ENCODE data around the gene PCDH9. TPM values are rescaled to one million over a fixed set of nuclear protein-coding genes. Genes with fewer than 3 reads are reported as not detected.

PCDH9 gene
- total RNA-seq, 1 donor from 2014 or later: 1.7 TPM

DNA sequence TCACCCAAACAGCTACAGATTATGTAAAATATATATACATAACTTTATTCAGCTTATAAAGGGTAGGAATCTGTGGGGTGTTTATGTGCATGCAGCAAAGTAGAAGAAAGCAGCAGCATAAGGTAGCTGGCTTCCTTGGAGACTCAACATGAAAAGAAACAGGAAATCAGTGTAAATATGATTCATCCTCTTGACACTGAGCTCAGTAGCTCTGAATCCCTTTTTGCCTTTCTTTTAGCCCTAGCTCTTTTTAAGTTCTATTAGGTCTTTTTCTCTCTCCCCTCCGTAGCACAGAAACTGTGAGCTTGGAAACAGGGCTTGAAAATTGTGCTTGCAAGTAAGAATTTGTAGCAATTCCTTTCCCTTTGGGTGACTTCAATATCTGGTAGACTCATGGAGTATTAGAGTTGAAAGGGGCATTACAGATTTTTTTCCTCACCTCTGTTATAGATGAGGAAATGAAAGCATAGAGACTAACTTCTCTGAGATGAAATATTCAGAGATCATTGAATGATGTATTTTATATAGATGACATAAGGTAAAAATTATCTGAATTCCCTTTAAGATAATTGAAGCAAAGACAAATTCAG lies 314.4 kb downstream of the PCDH9 start:
- Mint-ChIP-seq H3K36me3 (ENCODE audit: insufficient read depth) (no peaks in the 10 kb centered on the region), H3K9me3 (ENCODE audit: low read depth) (peaks cover 6% of the 10 kb centered on the region), H3K27ac (no peak overlapping the region), H3K4me3 (ENCODE audit: low read depth) (no peak overlapping the region), H3K4me1 (ENCODE audit: low read depth) (no peaks in the 10 kb centered on the region), H3K27me3 (no peaks in the 10 kb centered on the region)
- no peak for DNase-seq (ENCODE audit: low spot score, unreplicated experiment)
- no peak for TF ChIP-seq CTCF (IDR thresholded peaks at IDR 0.05; ENCODE audit: unreplicated experiment)

DNA sequence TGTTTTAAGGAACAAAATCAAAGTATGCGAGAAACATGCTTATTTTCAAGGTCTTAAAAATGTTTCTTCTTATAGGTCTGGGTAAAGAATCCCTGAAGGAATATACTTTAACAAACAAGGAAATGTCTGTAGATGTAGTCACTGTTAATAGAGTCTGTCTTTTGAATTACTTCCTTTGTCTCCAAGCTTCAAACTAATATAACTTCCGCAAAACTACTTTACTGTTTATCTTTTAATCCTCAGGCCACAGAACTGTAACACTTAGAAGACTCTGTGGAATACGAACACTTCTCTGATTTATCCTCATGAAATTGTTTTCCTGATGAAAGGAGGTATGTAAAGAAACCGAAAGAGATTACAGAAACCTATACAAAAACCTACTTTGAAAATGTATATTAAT lies 316.0 kb downstream of the PCDH9 start:
- Mint-ChIP-seq H3K4me3 (ENCODE audit: low read depth) (no peak overlapping the region), H3K27ac (no peak overlapping the region), H3K36me3 (ENCODE audit: insufficient read depth) (no peaks in the 10 kb centered on the region), H3K9me3 (ENCODE audit: low read depth) (peaks cover 7% of the 10 kb centered on the region), H3K4me1 (ENCODE audit: low read depth) (no peaks in the 10 kb centered on the region), H3K27me3 (no peaks in the 10 kb centered on the region)
- no peak for TF ChIP-seq CTCF (IDR thresholded peaks at IDR 0.05; ENCODE audit: unreplicated experiment)
- DNase-seq (ENCODE audit: low spot score, unreplicated experiment): no peak

DNA sequence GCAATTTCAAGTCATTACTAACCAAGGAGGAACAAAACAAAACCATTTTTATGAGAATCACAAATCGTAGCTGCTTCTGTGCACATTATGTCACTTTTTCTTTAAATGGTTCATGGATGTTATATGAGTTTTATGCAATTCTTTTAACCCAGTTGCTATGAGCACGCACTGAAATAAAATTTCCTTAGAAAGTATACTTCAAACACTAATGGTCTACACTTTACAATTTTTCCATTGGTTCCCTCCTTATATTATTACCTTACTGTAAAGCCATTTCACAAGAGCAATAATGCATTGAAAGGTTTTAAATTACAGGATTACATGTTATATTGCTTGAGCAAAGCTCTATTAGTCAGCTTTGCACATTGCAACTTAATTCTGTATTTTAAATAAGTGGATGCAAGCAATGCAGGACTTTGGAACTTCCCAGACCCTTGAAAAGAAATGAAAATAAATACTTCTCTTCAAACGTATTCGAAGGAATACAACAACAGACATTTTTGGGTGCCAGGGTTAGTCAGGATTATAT lies 318.7 kb downstream of the PCDH9 start:
- Mint-ChIP-seq H3K4me3 (ENCODE audit: low read depth) (no peak overlapping the region), H3K27me3 (no peaks in the 10 kb centered on the region), H3K36me3 (ENCODE audit: insufficient read depth) (no peaks in the 10 kb centered on the region), H3K9me3 (ENCODE audit: low read depth) (peaks cover 4% of the 10 kb centered on the region), H3K27ac (no peak overlapping the region), H3K4me1 (ENCODE audit: low read depth) (no peaks in the 10 kb centered on the region)
- DNase-seq (ENCODE audit: low spot score, unreplicated experiment): no peak
- TF ChIP-seq CTCF (IDR thresholded peaks at IDR 0.05; ENCODE audit: unreplicated experiment): no peak

- TF ChIP-seq CTCF (IDR thresholded peaks at IDR 0.05; ENCODE audit: unreplicated experiment): no peak
- H3K27me3 Mint-ChIP-seq: no peaks in the 10 kb centered on the region
- H3K27ac Mint-ChIP-seq: no peak overlapping the region
- DNase-seq (ENCODE audit: low spot score, unreplicated experiment): no peak
- H3K36me3 Mint-ChIP-seq (ENCODE audit: insufficient read depth): no peaks in the 10 kb centered on the region
- H3K4me3 Mint-ChIP-seq (ENCODE audit: low read depth): no peak overlapping the region
- peaks cover 2% of the 10 kb centered on the region for H3K4me1 Mint-ChIP-seq (ENCODE audit: low read depth)
- H3K9me3 Mint-ChIP-seq (ENCODE audit: low read depth): no peaks in the 10 kb centered on the region
These were observed 330.2 kb downstream of the PCDH9 start for GRCh38 chr13:66899955-66900354.

GRCh38 chr13:66896933-66897332 lies 333.2 kb downstream of the PCDH9 start:
- no peak for TF ChIP-seq CTCF (IDR thresholded peaks at IDR 0.05; ENCODE audit: unreplicated experiment)
- H3K4me3 Mint-ChIP-seq (ENCODE audit: low read depth): no peak overlapping the region
- H3K27ac Mint-ChIP-seq: no peak overlapping the region
- H3K36me3 Mint-ChIP-seq (ENCODE audit: insufficient read depth): no peaks in the 10 kb centered on the region
- no peaks in the 10 kb centered on the region for H3K9me3 Mint-ChIP-seq (ENCODE audit: low read depth)
- H3K4me1 Mint-ChIP-seq (ENCODE audit: low read depth): peaks cover 2% of the 10 kb centered on the region
- H3K27me3 Mint-ChIP-seq: no peaks in the 10 kb centered on the region
- no peak for DNase-seq (ENCODE audit: low spot score, unreplicated experiment)
